GM12878 (cell line): ENCODE results near the gene SYT14.

Source experiments
- ATF2 ChIP-seq: IDR thresholded peaks from 2 replicates; pipeline ENCODE4 v1.6.1; 2012; ENCODE audit warnings: low read length, inconsistent platforms
- BCL3 ChIP-seq: IDR thresholded peaks from 2 replicates; pipeline ENCODE4 v1.6.1; 2011; ENCODE audit warnings: borderline replicate concordance, low read depth, mild to moderate bottlenecking, moderate library complexity, low read length; ENCODE audit not compliant: insufficient read depth, poor library complexity, severe bottlenecking
- CTCF ChIP-seq, 3 experiments: IDR thresholded peaks in 2 of 3; conservative IDR thresholded peaks in 1 of 3; 2 replicates each; pipeline ENCODE4 v1.5.1; 2011; ENCODE audit warnings: low read depth in 3 of 3, low read length in 3 of 3, mild to moderate bottlenecking in 3 of 3, control low read depth in 2 of 3, moderate library complexity in 2 of 3, inconsistent platforms in 1 of 3, mixed read lengths in 1 of 3; ENCODE audit not compliant: control insufficient read depth in 2 of 3, insufficient read depth in 1 of 3; ENCODE audit errors: extremely low read depth in 1 of 3
- E2F4 ChIP-seq: IDR thresholded peaks from 2 replicates; pipeline ENCODE4 v1.6.1; 2012; ENCODE audit warnings: low read depth, low read length, improper control_type of control experiment
- KLF5 ChIP-seq: fragments of 450-650 bp; IDR thresholded peaks from 2 replicates; pipeline ENCODE4 v1.6.1; 2014; ENCODE audit warnings: mild to moderate bottlenecking; ENCODE audit not compliant: partially characterized antibody
- MTA3 ChIP-seq: IDR thresholded peaks from 2 replicates; pipeline ENCODE4 v1.6.1; 2012; ENCODE audit warnings: low read length, inconsistent platforms, borderline replicate concordance
- POLR2A ChIP-seq: IDR thresholded peaks from 2 replicates; pipeline ENCODE4 v1.6.1; 2011; ENCODE audit warnings: low read depth, mild to moderate bottlenecking, low read length
- POLR2AphosphoS5 ChIP-seq: IDR thresholded peaks from 2 replicates; pipeline ENCODE4 v1.6.1; 2011; ENCODE audit warnings: mild to moderate bottlenecking, low read length, inconsistent platforms

- TF ChIP-seq POLR2A = no peak
- TF ChIP-seq POLR2AphosphoS5 = no peak
- no peak for TF ChIP-seq ATF2
- no peak for TF ChIP-seq BCL3
- TF ChIP-seq KLF5 = no peak
- TF ChIP-seq CTCF (IDR thresholded peaks at IDR 0.05 in 2 of 3, conservative IDR thresholded peaks at IDR 0.05 in 1 of 3; ENCODE audit: control insufficient read depth in 2 of 3, extremely low read depth in 1 of 3, insufficient read depth in 1 of 3, low read depth in 3 of 3, low read length in 3 of 3) = no peak; a peak in 1 of 6 replicates
- no peak for TF ChIP-seq MTA3
- TF ChIP-seq E2F4 = no peak
Observed at GRCh38 chr1:210200124-210200736, 262.2 kb downstream of the SYT14 start.
